Adrenal gland (tissue), 12 donors: Measurements from ENCODE around the gene FRMD8. TPM values are rescaled to one million over a fixed set of nuclear protein-coding genes. Genes with fewer than 3 reads are reported as not detected.

ENCODE experiments used
- DNase-seq, 7 donors: peaks; one replicate each; pipeline ENCODE4 v3.0.0-alpha.2; 2019 to 2020
- H3K27ac ChIP-seq, 5 donors: fragments of 200-600 bp; sonication (generic) in 4 of 5; 1 replicate in 3 of 5; 2 replicates in 2 of 5; pipeline versions ENCODE4 v1.5.1 to v1.8.0; 2016 to 2020; ENCODE audit warnings: mild to moderate bottlenecking in 1 of 5
- H3K27me3 ChIP-seq: fragments of 200-600 bp; 2 replicates; pipeline ENCODE4 v1.8.0; 2021
- H3K36me3 ChIP-seq, 2 donors: fragments of 200-600 bp; replicated peaks in 1 of 2; 1 replicate in 1 of 2; 2 replicates in 1 of 2; pipeline versions ENCODE4 v1.5.1 to v1.8.0; 2018 to 2022
- H3K4me1 ChIP-seq, 2 donors: fragments of 200-600 bp; replicated peaks in 1 of 2; 1 replicate in 1 of 2; 2 replicates in 1 of 2; pipeline versions ENCODE4 v1.5.1 to v1.8.0; 2018 to 2021
- H3K4me3 ChIP-seq, 4 donors: fragments of 200-600 bp; sonication (generic) in 3 of 4; one replicate each; pipeline ENCODE4 v1.5.1; 2016 to 2018
- H3K9me3 ChIP-seq, 3 donors: fragments of 200-600 bp; sonication (generic) in 1 of 3; replicated peaks in 1 of 3; 1 replicate in 2 of 3; 2 replicates in 1 of 3; pipeline versions ENCODE4 v1.5.1 to v1.8.0; 2016 to 2021
- POLR2A ChIP-seq, 2 donors: fragments of 450-650 bp; IDR thresholded peaks; one replicate each; pipeline ENCODE4 v1.6.1; 2017; ENCODE audit warnings: antibody characterized with exemption in 2 of 2, mild to moderate bottlenecking in 2 of 2, moderate library complexity in 1 of 2
- whole genome bisulfite sequencing, 4 donors: extraction: QIAGEN DNeasy Blood & Tissue Kit in 2 of 4; methylation state at CpG; one replicate each; pipeline versions ENCODE4 v1.1.5 to v1.1.7; 2013 to 2017; 5-methylcytosine and 5-hydroxymethylcytosine counted together
- intact Hi-C, 2 donors: fragments of 100-400 bp; cut with DNase I; formaldehyde crosslinking; loops; one replicate each; pipeline versions ENCODE4 v1.14.1 to v1.15.0; 2022 to 2023
- polyA plus RNA-seq, 3 donors: library from polyadenylated mRNA; stranded (reverse); fragments of 200-250 nt in 2 of 3; fragments of 350-450 nt in 1 of 3; fragmentation: Illumina TruSeq in 1 of 3; extraction: RNeasy Lipid Tissue Mini Kit (QIAGEN cat#74804) in 1 of 3; gene quantifications; one replicate each; pipeline ENCODE4 v1.2.3, GENCODE V29; 2013 to 2014
- total RNA-seq, 9 donors: library from RNA; depleted of rRNA in 4 of 9; stranded (reverse); fragments of >200 nt in 4 of 9; fragments of 120-200 nt in 1 of 9; fragmentation: NEBNext Ultra II Directional in 1 of 9; extraction: Animal tissue kit (Norgen Biotek cat#: 25700) in 1 of 9; gene quantifications; one replicate each; pipeline versions ENCODE4 v1.1.0 to v1.2.4, GENCODE V29; 2013 to 2023
- TF ChIP-seq, protein P1 (sequence below), 6 experiments: fragments of 450-650 bp in 4 of 6; fragments of 200-600 bp in 2 of 6; sonication (generic) in 1 of 6; IDR thresholded peaks; 1 replicate in 5 of 6; 2 replicates in 1 of 6; pipeline versions ENCODE4 v1.5.1 to v1.8.0; 2016 to 2021; ENCODE audit warnings: antibody characterized with exemption in 6 of 6, mild to moderate bottlenecking in 2 of 6, moderate library complexity in 1 of 6
- donor health status: healthy with polysubstance abuse.
- donor health status: Bipolar disorder and iron deficiency.
- donor health status: DM: yes; HTN: yes; CAD: no.
- donor health status: DM: no; HTN: no; CAD: no.
- donor health status: DM: no; HTN: no; CAD: no.
- donor health status: DM: yes; HTN: yes; CAD: no.

Gene FRMD8
- total and polyA plus RNA-seq, 12 donors, result 5.3 to 52.1 (median 33.9) TPM

GRCh38 chr11:65416341-65416824, 29.9 kb downstream of the FRMD8 start:
- 1 to 19% (median 2%) methylated on average over 2 to 18 of the region's 18 CpGs for WGBS, 4 donors
- peak; percentile 92 to 98 (median 95) for DNase-seq
- H3K4me1 ChIP-seq, result peaks cover 44 to 58% of the 10 kb centered on the region in 2 donors
- no peaks in the 10 kb centered on the region for H3K27me3 ChIP-seq
- peak overlapping the region in 2 of 4 donors; percentile 40 to 82 for H3K4me3 ChIP-seq
- H3K27ac ChIP-seq, result peak overlapping the region; percentile 91 to 100 (median 100)
- peaks cover 0 to 11% of the 10 kb centered on the region in 2 donors for H3K36me3 ChIP-seq
- peak in 1 of 2 donors; percentile 24 for TF ChIP-seq POLR2A (IDR thresholded peaks at IDR 0.05)
- TF ChIP-seq, protein P1, sequence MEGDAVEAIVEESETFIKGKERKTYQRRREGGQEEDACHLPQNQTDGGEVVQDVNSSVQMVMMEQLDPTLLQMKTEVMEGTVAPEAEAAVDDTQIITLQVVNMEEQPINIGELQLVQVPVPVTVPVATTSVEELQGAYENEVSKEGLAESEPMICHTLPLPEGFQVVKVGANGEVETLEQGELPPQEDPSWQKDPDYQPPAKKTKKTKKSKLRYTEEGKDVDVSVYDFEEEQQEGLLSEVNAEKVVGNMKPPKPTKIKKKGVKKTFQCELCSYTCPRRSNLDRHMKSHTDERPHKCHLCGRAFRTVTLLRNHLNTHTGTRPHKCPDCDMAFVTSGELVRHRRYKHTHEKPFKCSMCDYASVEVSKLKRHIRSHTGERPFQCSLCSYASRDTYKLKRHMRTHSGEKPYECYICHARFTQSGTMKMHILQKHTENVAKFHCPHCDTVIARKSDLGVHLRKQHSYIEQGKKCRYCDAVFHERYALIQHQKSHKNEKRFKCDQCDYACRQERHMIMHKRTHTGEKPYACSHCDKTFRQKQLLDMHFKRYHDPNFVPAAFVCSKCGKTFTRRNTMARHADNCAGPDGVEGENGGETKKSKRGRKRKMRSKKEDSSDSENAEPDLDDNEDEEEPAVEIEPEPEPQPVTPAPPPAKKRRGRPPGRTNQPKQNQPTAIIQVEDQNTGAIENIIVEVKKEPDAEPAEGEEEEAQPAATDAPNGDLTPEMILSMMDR (IDR thresholded peaks at IDR 0.05), result peak in 5 of 6 experiments; percentile 95 to 100 (median 99)
- intact Hi-C loops, result loop anchor here in 1 of 2 donors (2.0 kb wide), 1 partner anchor 96 kb away; no protein-coding TSS in a partner anchor
- H3K9me3 ChIP-seq, result no peaks in the 10 kb centered on the region

- Histone ChIP-seq H3K4me1 (peaks cover 49 to 58% of the 10 kb centered on the region in 2 donors), H3K4me3 (peak overlapping the region in 2 of 4 donors; percentile 40 to 82), H3K27me3 (no peaks in the 10 kb centered on the region), H3K27ac (peak overlapping the region; percentile 91 to 100 (median 100)), H3K36me3 (peaks cover 0 to 5% of the 10 kb centered on the region in 2 donors), H3K9me3 (no peaks in the 10 kb centered on the region)
- WGBS, 4 donors, result 18 to 29% (median 20%) methylated on average over 12 to 14 of the region's 14 CpGs
- peak; percentile 68 to 88 (median 85) for DNase-seq
- intact Hi-C loops, result loop anchor here in 1 of 2 donors (2.0 kb wide), 1 partner anchor 96 kb away; no protein-coding TSS in a partner anchor
- TF ChIP-seq, protein P1 (IDR thresholded peaks at IDR 0.05), result no peak
- TF ChIP-seq POLR2A (IDR thresholded peaks at IDR 0.05), result no peak
These were observed 30.6 kb downstream of the FRMD8 start for GRCh38 chr11:65416841-65417701.

DNA sequence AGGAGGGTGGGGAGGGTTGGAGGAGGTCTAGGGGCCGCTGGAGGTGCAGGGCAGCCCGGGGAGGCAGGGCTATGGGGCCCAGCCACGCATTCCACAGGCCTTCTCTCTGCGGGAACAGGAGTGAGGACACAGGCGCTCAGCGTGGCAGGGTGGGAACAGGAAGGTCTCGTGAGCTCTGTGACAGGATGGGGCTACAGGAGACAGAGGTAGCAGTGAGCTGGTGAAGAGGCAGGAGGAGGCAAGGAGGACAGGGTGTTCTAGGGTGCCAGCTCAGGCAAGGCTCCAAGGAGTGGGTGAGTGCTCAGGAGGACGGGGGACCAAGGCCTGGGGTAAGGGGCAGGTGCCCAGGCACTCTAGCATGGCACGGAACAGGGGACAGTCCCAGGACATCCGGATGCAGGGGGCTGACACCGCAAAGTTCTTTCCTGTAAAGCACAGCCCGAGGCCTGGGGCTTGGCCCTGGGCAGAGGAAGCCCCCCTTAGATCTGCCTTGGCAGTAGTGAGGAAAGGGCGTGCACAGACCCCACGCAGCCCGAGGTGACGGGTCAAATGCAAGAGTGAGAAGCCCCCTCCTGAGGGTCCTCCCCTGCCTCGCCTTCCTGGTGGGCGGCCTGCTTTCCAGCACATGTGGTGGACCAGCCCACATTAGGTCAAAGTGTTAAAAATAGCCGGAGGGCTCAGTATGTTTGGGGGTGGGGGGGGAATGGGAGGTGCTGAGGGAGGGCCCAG, 31.4 kb downstream of the FRMD8 start:
- H3K4me1 ChIP-seq, result peaks cover 49 to 58% of the 10 kb centered on the region in 2 donors
- no peaks in the 10 kb centered on the region for H3K27me3 ChIP-seq
- no peaks in the 10 kb centered on the region for H3K36me3 ChIP-seq
- intact Hi-C loops, result loop anchor here in 1 of 2 donors (2.0 kb wide), 1 partner anchor 95 kb away; no protein-coding TSS in a partner anchor
- DNase-seq, result peak; percentile 56 to 81 (median 62)
- peak overlapping the region in 1 of 4 donors; percentile 82 for H3K4me3 ChIP-seq
- H3K27ac ChIP-seq, result peak overlapping the region; percentile 91 to 100 (median 100)
- peak in 1 of 2 donors; percentile 25 for TF ChIP-seq POLR2A (IDR thresholded peaks at IDR 0.05)
- TF ChIP-seq, protein P1 (IDR thresholded peaks at IDR 0.05), result no peak
- 13 to 25% (median 20%) methylated on average over 11 to 19 of the region's 19 CpGs for WGBS, 4 donors
- no peaks in the 10 kb centered on the region for H3K9me3 ChIP-seq

DNA sequence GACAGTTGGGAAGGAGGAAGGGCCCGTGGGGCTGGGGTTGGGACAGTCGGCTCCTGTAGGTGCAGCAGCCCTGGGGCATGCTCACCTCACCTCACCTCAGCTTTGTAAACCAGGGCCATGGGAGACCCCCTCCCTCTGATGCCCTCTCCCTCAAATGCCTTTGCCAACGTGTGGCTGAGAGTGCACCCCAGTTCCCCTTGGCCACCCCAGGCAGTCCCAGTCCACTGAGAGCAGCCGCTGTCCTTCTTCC, 31.9 kb downstream of the FRMD8 start:
- peaks cover 0 to 2% of the 10 kb centered on the region in 2 donors for H3K36me3 ChIP-seq
- H3K4me1 ChIP-seq, result peaks cover 49 to 58% of the 10 kb centered on the region in 2 donors
- H3K9me3 ChIP-seq, result no peaks in the 10 kb centered on the region
- WGBS, 4 donors, result 0 to 8% (median 3%) methylated on average over 4 of the region's 4 CpGs
- H3K27ac ChIP-seq, result peak overlapping the region; percentile 91 to 100 (median 100)
- no peak for TF ChIP-seq POLR2A (IDR thresholded peaks at IDR 0.05)
- TF ChIP-seq, protein P1 (IDR thresholded peaks at IDR 0.05), result no peak
- H3K27me3 ChIP-seq, result no peaks in the 10 kb centered on the region
- DNase-seq, result peak in 1 of 7 donors; percentile 76
- intact Hi-C loops, result no loop called here
- peak overlapping the region in 1 of 4 donors; percentile 82 for H3K4me3 ChIP-seq
